Measurements from ENCODE around the gene MGAT5B.
A peak's percentile ranks its signal among the peaks of the same experiment; 100 is the strongest.

Gene MGAT5B

DNA sequence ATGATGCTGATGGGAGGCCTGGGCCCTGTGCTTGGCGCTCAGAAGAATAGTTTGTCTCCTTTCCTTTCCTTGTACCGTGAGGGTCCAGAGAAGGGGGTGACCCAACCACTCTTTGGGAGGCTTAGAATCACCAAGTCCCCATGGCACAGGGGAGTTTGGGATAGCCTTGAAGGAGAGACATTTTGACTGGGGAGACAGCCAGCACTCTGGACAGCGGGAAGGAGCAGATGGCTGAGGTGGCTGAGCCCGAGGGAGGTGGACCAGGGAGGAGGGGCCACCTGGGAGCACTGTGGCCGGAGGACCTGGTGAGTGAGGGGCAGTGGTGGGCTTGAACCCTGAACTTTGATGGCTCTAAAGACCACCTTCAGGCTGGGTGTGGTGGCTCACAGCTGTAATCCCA is 18.2 kb downstream of the MGAT5B start:
- Histone ChIP-seq H3K9me3 (ENCODE audit: severe bottlenecking) (no peaks in the 10 kb centered on the region), H3K36me3 (peaks cover 33% of the 10 kb centered on the region), H3K27me3 (ENCODE audit: insufficient read depth, low read depth, severe bottlenecking) (no peaks in the 10 kb centered on the region), H3K27ac (no peak overlapping the region), H3K4me3 (ENCODE audit: low read depth, low read length) (no peak overlapping the region)
- TF ChIP-seq, protein P1, sequence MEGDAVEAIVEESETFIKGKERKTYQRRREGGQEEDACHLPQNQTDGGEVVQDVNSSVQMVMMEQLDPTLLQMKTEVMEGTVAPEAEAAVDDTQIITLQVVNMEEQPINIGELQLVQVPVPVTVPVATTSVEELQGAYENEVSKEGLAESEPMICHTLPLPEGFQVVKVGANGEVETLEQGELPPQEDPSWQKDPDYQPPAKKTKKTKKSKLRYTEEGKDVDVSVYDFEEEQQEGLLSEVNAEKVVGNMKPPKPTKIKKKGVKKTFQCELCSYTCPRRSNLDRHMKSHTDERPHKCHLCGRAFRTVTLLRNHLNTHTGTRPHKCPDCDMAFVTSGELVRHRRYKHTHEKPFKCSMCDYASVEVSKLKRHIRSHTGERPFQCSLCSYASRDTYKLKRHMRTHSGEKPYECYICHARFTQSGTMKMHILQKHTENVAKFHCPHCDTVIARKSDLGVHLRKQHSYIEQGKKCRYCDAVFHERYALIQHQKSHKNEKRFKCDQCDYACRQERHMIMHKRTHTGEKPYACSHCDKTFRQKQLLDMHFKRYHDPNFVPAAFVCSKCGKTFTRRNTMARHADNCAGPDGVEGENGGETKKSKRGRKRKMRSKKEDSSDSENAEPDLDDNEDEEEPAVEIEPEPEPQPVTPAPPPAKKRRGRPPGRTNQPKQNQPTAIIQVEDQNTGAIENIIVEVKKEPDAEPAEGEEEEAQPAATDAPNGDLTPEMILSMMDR (IDR thresholded peaks at IDR 0.05; ENCODE audit: low read depth, low read length), result no peak
- DNase-seq, result no peak

DNA sequence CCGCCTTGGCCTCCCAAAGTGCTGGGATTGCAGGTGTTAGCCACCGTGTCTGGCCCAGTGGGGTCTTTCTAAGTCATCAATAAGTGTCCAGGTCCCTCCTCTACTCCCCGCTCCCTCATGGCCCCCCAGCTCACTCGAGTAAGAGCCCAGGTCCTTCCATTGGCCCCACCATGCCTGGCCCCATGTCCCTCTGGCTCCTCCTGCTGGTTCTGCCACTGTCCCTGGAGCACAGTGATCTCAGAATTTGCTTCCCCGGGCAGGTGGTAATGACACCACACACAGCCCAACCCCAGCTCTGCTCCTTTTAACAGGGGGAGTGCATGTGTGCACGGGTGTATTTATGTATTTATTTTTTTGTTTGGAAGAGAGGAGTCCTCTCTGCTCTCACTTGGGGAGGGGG is 19.6 kb downstream of the MGAT5B start:
- Histone ChIP-seq H3K9me3 (ENCODE audit: severe bottlenecking) (no peaks in the 10 kb centered on the region), H3K4me3 (ENCODE audit: low read depth, low read length) (no peak overlapping the region), H3K27ac (no peak overlapping the region), H3K27me3 (ENCODE audit: insufficient read depth, low read depth, severe bottlenecking) (no peaks in the 10 kb centered on the region), H3K36me3 (peaks cover 28% of the 10 kb centered on the region)
- TF ChIP-seq, protein P1 (IDR thresholded peaks at IDR 0.05; ENCODE audit: low read depth, low read length), result peak; percentile 66
- peak; percentile 37 for DNase-seq

DNA sequence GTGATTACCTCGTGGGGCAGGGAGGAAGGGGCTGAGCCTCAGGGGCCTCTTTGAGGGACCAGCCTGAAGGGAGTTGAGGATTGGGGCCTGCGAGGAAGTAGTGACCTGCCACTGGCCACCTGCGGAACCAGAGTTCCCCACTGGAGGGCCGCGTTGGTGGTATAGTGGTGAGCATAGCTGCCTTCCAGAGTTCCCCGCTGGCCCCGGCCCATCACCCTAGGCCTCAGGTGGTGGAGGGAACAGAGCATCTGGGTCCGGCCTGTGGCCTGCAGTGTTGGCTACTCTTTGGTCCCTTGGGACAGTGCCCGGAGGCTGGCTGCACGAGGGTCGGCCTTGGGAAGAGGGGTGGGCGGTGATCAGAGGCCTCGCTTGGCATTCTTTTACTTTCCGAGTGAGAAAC is 20.5 kb downstream of the MGAT5B start:
- TF ChIP-seq, protein P1 (IDR thresholded peaks at IDR 0.05; ENCODE audit: low read depth, low read length), result peak; percentile 66
- H3K36me3 ChIP-seq, result peaks cover 25% of the 10 kb centered on the region
- no peak overlapping the region for H3K27ac ChIP-seq
- no peaks in the 10 kb centered on the region for H3K9me3 ChIP-seq (ENCODE audit: severe bottlenecking)
- peak; percentile 65 for DNase-seq
- no peaks in the 10 kb centered on the region for H3K27me3 ChIP-seq (ENCODE audit: insufficient read depth, low read depth, severe bottlenecking)
- H3K4me3 ChIP-seq (ENCODE audit: low read depth, low read length), result no peak overlapping the region

DNA sequence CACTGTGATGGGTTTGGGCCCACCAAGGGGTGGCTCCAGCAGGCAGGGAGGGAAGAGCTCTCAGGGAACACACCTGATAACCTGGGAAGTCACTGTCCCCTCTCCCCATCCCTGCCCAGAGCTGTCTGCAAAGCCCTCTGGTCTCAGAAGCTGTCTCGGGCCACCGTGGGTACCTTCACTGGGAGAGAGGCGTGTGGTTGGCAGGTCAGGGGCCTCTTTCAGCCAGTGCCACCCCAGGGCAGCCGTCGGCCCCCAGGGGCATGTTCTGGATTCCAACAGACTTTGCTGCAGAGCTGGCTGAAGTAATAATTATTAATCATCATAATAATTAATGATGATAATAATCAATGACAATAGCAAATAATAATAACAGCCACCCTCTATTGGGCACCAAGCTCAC is 21.1 kb downstream of the MGAT5B start:
- no peaks in the 10 kb centered on the region for H3K27me3 ChIP-seq (ENCODE audit: insufficient read depth, low read depth, severe bottlenecking)
- H3K9me3 ChIP-seq (ENCODE audit: severe bottlenecking), result peaks cover 4% of the 10 kb centered on the region
- DNase-seq, result no peak
- TF ChIP-seq, protein P1 (IDR thresholded peaks at IDR 0.05; ENCODE audit: low read depth, low read length), result no peak
- no peak overlapping the region for H3K4me3 ChIP-seq (ENCODE audit: low read depth, low read length)
- peaks cover 28% of the 10 kb centered on the region for H3K36me3 ChIP-seq
- H3K27ac ChIP-seq, result no peak overlapping the region

DNA sequence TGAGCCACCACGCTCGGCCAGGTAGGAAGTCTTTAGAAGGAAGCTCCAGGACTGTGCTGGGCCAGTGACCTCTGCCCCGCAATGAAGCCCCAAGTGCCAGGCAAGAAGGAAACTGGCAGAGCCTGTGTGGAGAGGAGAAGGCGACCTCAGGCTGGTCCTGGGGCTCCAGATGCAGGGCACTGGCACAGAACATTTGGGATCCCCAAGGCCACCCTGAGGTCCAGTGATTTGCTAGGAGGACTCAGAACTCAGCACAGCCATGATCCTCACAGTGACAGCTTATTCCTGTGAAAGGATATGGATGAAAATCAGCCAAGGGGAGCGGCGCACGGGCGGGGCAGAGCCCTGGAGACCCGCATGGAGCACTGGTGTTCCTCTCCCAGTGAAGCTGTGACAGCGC is 24.1 kb downstream of the MGAT5B start:
- no peak overlapping the region for H3K27ac ChIP-seq

More for the DNA sequence above, 24.1 kb downstream of the MGAT5B start:
- Histone ChIP-seq H3K27me3 (ENCODE audit: insufficient read depth, low read depth, severe bottlenecking) (no peaks in the 10 kb centered on the region), H3K36me3 (peaks cover 20% of the 10 kb centered on the region), H3K9me3 (ENCODE audit: severe bottlenecking) (peaks cover 11% of the 10 kb centered on the region), H3K4me3 (ENCODE audit: low read depth, low read length) (no peak overlapping the region)
- TF ChIP-seq, protein P1 (IDR thresholded peaks at IDR 0.05; ENCODE audit: low read depth, low read length), result no peak
- no peak for DNase-seq

Measured in WERI-Rb-1 (cell line).